ENCODE measurements around the gene CLDN16.

Gene CLDN16

GRCh38 chr3:190362258-190362657 lies 25.7 kb upstream of the CLDN16 start:
- no peak for TF ChIP-seq CTCF (IDR thresholded peaks at IDR 0.05)
- no peak for TF ChIP-seq ZFX (IDR thresholded peaks at IDR 0.05; ENCODE audit: borderline replicate concordance)
- no peak overlapping the region for H3K27ac ChIP-seq

GRCh38 chr3:190366133-190366532 lies 21.8 kb upstream of the CLDN16 start:
- H3K27ac ChIP-seq, result no peak overlapping the region
- no peak for TF ChIP-seq CTCF (IDR thresholded peaks at IDR 0.05)
- TF ChIP-seq ZFX (IDR thresholded peaks at IDR 0.05; ENCODE audit: borderline replicate concordance), result no peak

- TF ChIP-seq CTCF (IDR thresholded peaks at IDR 0.05) (no peak), ZFX (IDR thresholded peaks at IDR 0.05; ENCODE audit: borderline replicate concordance) (no peak)
- no peak overlapping the region for H3K27ac ChIP-seq
Measured at GRCh38 chr3:190368881-190369280, 19.1 kb upstream of the CLDN16 start.

- no peak overlapping the region for H3K27ac ChIP-seq
- no peak for TF ChIP-seq ZFX (IDR thresholded peaks at IDR 0.05; ENCODE audit: borderline replicate concordance)
- TF ChIP-seq CTCF (IDR thresholded peaks at IDR 0.05), result no peak
Measured at GRCh38 chr3:190369668-190370295, 18.2 kb upstream of the CLDN16 start.

GRCh38 chr3:190370369-190370768 lies 17.6 kb upstream of the CLDN16 start:
- no peak overlapping the region for H3K27ac ChIP-seq
- TF ChIP-seq ZFX (IDR thresholded peaks at IDR 0.05; ENCODE audit: borderline replicate concordance) (no peak), CTCF (IDR thresholded peaks at IDR 0.05) (no peak)

GRCh38 chr3:190371152-190371551 lies 16.8 kb upstream of the CLDN16 start:
- no peak overlapping the region for H3K27ac ChIP-seq
- TF ChIP-seq CTCF (IDR thresholded peaks at IDR 0.05) (no peak), ZFX (IDR thresholded peaks at IDR 0.05; ENCODE audit: borderline replicate concordance) (no peak)

- no peak overlapping the region for H3K27ac ChIP-seq
- no peak for TF ChIP-seq ZFX (IDR thresholded peaks at IDR 0.05; ENCODE audit: borderline replicate concordance)
- no peak for TF ChIP-seq CTCF (IDR thresholded peaks at IDR 0.05)
Measured at GRCh38 chr3:190375246-190375645, 12.7 kb upstream of the CLDN16 start.

Measured in 22Rv1 (cell line).